ENCODE data around the gene GDI2.
"Not testable (repeated sequence)": the region's sequence is repeated elsewhere in the genome, so short reads cannot be mapped to it uniquely, and the experiment has no call there.

Gene GDI2

DNA sequence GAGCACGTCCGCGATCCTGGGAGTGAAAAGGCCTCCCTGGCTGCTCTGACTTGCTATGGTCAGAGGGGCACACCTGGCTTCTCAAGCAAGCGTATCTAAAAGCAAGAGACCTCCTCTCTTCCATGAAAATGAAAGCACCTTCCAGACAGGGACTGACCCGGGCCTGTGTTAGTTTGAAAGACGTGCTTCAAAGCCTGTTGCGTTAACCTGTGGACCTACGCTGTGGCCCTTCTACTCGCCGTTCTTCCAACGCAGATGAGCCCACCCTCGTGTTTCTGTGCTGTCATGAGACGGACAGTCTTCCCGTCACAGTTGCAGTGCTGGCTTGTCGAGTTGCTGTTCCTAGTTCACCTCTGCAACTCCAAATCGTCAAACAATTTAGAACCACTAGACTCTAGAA lies 15.5 kb upstream of the GDI2 start:
- no peak for DNase-seq

DNA sequence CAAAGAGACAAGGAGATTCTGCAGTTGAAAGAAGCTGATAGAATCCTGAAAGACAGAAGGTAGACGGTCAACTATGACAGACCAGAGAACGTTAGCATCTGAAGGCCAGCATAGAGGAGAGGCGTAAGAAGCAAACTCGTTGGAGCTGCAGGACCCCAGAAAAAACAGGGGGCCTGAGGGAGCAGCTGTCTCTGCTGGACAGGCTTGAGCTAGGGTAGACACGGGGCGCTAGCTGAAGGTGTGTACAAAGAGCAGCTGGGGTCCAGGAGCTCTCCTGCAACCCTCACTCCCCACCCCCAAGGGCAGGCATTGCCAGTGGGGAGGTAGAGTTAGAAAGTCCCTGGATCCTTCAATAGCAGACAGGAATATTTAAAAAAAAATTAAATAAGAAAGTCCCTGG lies 14.6 kb upstream of the GDI2 start:
- DNase-seq, result no peak

DNA sequence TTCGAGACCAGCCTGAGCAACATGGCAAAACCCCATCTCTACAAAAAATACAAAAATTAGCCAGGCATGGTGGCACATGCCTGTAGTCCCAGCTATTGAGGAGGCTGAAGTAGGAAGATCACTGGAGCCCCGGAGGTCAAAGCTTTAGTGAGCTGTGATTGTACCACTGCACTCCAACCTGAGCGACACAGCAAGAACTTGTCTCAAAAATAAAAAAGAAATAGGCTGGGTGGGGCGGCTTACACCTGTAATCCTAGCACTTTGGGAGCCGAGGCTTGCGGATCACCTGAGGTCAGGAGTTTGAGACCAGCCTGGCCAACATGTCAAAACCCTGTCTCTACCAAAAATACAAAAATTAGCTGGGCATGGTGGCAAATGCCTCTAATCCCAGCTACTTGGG lies 13.3 kb upstream of the GDI2 start:
- not testable (repeated sequence) for DNase-seq

DNA sequence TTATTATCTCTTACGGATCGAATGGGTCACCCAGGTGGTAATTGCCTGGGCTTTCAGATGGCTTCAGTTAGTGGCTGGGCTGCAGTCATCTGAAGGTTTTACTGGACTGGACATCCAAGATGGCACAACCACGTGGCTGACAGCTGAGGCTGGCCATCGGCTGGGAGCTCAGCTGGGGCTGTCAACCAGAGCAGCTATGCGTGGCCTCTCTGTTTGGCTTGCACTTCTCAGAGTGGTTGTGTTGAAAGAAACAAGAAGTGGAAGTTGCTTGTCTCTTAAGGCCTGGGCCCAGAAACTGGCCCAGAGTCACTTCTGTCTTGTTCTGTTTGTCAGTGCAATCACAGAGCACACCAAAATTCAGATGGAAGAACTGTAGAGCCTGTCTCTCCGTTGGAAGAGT lies 5.7 kb upstream of the GDI2 start:
- peak in 2 of 51 donors; percentile 2 to 11 for DNase-seq

DNA sequence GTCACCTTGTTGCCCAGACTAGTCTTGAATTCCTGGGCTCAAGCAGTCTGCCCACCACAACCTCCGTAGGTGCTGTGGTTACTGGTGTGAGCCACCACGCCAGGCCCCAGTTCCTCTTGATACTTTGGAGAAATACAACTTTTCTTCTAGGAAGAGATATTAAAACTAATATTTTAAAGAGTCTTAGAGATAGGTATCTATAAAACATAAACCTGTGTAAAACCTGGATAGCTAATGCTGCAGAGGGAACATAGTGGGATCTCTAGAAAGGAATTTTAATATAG lies 4.8 kb upstream of the GDI2 start:
- no peak for DNase-seq

DNA sequence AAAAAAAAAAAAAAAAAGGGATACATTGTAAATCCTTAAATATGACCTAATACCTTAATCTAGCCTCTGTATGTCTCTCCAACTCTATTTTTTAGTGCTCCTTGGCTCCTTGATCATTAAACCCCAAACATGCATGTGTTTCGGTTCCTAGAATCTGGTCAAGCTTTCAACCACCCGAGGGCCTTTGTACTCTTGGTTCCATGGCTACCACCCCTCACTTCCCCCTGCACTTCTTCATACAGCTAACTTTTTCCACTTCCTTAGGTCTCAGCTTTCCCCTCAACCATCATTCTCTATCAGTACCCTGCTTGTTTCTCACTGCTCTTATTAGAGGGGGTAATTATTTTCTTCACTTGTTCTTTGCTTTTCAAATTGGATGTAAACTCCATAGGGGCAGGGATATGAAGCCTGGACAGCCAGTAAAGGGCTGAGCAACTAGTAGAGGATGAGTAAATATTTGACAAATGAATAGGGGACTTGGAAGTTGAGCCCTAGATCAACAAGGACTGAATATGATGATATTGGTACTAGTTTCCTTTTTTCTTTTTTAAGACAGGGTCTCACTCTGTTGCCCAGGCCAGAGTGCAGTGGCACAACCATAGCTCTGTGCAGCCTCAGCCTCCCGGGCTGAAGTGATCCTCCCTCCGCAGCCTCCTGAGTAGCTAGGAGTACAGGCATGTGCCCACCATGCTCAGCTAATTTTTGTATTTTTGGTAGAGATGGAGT lies 4.3 kb upstream of the GDI2 start:
- no peak for DNase-seq

DNA sequence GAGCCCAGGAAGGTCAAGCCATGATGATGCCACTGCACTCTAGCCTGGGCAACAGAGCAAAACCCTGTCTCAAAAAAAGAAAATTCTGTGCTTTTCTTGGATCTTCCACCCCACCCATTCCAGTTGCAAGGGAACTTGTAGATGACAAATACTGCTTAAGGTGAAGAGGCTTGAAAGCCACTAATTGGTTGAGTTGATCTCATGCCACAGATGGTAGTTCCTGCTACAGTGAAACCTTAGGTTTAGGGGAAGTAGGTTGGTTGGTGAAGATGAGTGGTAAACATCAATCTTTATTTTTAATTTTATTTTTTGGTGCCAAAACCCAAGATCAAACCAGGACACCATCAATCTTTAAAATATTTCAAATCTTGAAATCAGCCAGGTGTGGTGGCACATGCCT lies 2.9 kb upstream of the GDI2 start:
- no peak for DNase-seq

DNA sequence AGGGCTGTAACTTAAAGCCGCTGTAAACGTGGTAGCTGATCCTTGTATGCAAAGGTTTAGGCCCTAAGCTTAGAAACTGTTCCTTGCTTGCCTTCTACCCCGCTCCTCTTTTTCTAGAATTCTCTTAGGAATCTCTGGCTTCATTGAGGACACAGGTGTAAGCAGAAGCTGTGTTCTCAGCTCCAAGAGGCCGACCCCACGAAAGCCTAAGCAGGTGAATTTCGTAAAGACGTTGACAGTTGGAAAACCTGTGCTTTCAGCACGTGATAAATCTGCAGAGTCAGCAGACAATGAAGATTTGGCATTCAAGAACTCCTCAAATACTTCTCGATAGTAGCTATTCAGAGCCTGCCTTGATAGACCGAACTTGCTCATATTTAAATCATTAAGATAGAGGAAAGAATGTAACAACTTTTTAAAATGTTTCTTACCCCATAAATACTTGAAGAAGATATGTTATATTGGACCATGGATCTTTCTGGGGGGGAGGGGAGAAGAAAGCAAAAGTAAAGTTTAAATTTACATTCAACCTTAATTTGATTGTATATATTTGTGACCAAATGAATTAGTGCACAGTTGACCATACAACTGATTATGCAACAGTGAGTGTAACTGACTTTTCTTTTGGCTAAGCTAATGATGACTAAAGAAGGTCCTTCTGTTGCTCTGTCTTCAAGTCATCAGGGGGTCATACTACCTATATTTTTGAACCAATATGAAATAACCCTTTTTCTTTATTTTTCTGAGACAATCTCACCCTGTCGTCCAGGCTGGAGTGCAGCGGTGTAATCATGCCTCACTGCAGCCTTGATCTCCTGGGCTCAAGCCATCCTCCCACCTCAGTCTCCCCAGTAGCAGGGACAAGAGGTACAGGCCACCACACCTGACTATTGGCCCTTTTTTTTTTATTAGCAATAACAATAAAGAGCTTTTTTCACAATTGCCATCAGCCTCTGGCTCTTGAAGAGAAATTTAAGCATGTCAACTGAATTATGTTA lies 1.2 kb upstream of the GDI2 start:
- DNase-seq, result no peak

DNA sequence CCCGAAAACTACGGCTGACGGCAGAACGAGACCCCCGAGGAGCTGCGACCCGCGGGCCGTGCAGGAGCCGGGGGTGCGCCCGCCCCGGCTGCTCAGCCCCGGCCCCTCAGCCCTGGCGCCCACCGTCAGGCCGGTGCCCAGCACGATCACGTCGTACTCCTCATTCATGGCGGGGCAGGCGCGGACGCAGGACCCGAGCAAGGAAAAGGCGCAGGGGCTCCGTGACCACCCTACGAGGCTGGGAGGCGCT lies 218 bp downstream of the GDI2 start:
- DNase-seq, result peak in 3 of 51 donors; percentile 49 to 83 (median 70)

DNA sequence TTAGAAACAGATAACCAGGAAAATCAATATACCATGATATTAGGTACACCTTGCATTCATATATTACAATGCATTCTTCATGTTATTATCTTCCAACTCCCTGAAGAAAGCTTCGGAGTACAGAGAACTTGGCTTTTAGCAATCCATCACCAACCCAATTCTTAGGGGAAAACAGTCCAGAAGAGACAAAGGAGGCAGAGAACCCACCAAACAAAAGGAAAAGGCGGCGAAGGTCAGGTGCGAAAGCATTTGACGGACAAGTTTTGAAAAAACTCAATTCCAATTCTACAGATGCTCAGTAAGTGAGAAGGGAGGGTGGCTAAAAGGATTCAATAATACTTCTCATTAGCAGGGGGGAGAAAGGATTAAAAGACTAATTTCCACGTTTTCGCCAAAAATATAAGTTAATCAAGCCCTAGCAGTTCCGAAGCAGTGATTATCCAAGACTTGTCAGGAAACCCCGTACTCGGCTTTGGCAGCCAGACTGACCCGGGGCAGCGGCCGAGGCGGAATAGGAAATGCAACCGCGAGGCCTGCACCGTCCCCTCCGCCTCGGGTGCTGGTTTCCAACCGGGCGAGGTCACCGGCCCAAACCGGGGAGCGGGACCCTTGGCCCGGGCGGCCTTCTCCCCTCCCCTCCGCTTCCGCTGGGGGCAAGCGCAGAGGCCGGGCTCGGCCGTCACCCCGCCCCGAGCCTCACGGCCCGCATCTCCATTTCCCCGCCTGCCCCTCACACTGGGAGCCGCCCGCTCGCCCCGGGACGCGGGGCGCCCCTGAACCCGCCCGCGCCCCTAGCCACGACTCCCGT lies 747 bp downstream of the GDI2 start:
- peak in 37 of 51 donors; percentile 9 to 82 (median 45) for DNase-seq

DNA sequence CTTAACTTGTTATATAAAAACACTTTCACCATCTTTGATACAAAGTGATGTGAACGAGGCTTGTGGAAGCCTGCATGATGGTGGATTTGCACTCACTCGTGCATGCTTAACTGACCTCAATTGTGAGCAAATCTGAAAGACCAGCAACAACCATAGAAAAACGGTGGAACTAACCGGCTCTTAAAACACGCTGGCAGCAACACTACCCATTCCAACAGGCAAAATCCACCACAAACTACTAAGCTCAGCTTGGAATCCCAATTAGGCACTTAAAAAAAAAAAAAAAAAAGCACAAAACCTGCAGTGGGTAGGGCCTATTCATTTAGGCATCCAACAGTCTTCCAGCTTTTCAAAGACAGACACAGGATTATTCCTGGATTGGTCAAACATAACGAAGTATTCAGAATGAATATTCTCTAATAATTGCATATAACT lies 1.8 kb downstream of the GDI2 start:
- peak in 3 of 51 donors; percentile 2 to 31 (median 11) for DNase-seq

DNA sequence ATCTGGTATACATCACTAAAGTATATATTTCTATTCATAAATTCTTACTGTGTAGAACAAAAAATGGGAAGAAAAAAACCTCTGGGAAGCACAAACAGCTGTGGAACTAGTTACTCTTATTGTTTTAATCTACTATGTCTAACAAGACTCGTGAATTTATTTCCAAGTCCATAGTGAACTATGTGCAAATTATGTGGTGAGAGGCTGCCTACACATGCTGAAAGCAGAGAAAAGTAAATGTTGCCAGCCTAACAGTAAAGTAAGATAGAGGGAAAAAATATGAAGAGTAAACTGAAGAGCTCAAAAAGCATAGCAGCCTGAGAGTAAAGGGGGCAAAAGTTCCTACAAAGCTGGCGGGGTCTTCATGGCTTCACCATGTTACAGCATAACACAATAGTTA lies 3.0 kb downstream of the GDI2 start:
- DNase-seq, result no peak

DNA sequence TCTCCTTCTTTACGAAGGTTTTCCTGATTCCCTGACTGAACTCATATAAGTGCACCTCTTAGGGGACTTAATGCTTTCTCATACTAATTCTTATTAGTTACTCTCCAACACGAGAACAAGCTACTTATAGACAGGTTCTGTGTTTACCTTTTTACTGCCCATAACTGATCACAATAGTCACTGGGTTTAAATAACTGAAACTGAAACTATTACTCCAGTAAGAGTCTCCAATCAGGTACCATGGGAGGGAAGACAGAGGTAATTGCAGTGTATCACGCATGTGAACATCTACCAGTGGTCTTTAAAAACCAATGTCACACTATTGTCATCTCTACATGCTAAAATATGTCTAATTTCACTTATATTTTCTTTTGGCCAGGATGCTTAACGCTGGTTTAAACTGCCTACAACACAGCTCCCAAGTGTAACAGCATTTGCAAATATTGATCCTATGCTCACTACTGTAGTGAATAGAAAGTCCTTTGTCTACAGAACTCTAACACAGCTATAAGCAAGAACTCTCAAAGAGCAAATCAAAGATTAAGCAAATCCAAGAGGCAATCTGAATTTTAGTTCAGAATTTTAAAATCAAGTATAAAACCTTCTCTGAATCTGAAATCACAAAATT lies 3.6 kb downstream of the GDI2 start:
- no peak for DNase-seq

DNA sequence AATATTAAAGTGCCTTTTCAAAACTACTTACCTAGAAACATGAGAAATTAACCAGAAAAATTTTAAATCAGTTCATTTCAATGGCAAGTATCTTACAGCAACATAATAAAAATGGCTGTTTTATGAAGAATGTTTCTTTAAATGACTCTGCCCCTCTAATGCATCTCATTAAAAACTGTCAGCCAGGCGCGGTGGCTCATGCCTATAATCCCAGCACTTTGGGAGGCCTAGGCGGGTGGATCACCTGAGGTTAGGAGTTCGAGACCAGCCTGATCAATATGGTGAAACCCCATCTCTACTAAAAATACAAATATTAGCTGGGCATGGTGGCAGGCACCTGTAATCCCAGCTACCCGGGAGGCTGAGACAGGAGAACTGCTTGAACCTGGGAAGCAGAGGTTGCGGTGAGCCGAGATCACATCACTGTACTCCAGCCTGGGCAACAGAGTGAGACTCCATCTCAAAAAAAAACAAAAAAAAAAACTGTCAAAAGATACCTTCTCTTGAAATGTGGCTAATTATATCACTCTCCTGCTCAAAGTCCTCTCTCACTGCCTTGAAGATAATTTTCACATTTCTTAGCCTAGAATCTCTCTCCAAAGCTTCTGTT lies 4.3 kb downstream of the GDI2 start:
- not testable (repeated sequence) for DNase-seq

DNA sequence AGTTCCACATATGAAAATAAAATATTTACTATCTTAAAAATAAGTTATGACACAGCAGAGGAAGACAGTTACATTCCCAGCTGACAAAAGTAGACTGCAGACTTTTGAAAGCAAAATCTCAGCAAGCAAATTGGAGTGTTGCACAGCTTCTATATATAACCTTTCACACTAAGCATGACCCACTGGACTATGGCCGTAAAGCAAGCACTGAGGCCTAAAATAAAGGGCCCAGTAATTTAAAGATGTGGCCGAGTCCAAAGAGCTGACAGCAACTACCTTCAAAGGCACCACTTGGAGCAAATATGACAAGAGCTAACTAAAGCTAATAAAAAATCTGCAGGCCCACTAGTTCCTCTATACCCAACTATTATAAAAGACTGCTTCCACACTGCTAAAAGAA lies 6.5 kb downstream of the GDI2 start:
- DNase-seq, result no peak

DNA sequence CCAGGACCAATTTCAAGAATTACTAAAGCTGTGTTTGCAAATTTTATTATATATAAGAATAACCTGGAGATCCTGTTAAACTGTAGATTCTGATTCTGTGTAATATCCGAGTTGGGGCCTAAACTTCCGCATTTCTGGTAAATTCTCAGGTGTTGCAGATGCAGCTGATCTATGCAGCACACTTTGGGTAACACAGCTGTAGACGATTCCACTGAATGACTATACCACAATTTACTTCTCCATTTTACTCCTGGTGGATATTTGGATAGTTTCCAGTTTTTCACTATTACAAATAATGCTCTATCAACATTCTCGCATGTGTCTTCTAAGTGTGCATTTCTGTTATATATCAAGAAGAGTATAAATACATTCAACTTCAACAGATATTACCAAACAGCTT lies 7.5 kb downstream of the GDI2 start:
- no peak for DNase-seq

DNA sequence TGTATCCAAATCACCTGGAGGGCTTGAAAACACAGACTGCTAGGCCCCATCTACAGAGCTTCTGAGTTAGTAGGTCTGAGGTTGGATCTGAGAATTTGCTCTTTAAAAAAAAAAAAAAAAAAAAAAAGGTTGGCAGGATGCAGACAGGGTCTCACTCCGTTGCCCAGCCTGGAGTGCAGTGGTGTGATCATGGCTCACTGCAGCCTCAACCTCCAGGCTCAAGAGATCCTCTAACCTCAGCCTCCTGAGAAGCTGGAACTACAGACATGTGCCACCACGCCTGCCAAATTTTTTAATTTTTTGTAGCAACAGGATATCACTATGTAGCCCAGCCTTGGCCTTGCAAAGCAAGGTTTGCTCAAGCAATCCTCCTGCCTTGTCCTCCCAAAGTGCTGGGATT lies 8.0 kb downstream of the GDI2 start:
- DNase-seq, result no peak

DNA sequence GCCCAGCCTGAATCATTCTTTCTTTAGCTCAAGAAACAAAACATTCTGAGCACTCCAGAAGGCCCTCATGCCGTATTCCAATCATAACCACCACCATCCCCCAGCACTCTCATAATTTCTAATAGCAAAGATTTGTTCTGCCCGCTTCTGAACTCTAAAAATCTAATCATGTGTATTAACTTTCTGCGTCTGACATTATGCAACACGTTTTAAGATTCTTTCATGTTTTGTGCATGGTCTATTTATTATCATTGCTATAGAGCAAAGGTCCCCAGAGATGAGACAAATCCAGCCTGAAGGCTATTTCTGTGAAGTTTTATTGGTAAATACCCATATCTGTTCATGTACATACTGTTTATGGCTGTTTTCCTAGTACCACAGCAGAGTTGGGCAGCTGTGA lies 8.8 kb downstream of the GDI2 start:
- no peak for DNase-seq

DNA sequence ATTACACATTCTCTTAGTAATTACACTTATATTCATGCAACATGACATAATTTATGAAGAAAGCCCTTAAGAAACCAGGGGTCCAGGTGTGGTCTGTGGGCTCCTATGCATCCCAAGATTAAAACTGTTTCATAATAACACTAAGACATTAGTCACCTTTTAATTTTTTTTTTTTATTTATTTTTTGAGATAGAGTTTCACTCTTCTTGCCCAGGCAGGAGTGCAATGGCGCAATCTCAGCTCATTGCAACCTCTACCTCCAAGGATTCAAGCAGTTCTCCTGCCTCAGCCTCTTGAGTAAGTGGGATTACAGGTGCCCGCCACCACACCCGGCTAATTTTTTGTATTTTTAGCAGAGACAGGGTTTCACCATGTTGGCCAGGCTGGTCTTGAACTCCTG lies 12.5 kb downstream of the GDI2 start:
- DNase-seq, result no peak

DNA sequence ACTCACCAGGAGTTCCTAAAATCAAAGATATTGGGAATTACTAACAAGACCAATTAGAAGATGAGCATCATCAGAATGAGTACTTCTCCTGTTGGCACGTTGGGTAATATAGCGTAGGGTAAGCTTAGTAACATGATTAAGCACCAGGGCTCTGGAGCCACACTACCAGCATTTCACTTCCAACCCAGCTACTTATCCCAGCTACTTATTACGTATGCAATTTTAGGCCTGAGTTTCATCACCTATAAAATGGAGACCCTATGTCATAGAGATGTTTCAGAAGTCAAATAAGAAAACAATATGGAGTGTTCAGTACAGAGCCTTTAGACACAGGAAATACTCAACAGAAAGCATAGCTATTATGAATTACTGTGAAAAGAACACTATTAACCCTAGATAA lies 19.0 kb downstream of the GDI2 start:
- DNase-seq, result no peak

DNA sequence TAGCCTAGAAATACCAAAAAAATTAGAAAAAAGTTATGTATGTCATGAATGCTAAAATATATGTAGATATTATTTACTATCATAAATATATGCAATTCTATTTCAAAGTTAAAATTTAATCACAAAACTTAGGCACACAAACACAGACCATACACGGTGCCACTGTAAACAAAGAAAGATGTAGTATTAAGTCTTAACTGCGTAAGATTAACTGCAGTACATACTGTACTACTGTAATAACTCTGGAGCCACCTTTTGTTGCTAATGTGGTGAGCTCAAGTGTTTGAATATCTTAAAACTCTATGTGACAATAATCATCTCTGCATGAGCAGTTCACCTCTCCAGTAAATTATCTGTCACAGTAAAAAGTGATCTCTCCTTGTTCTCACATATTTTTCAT lies 23.6 kb downstream of the GDI2 start:
- DNase-seq, result no peak

DNA sequence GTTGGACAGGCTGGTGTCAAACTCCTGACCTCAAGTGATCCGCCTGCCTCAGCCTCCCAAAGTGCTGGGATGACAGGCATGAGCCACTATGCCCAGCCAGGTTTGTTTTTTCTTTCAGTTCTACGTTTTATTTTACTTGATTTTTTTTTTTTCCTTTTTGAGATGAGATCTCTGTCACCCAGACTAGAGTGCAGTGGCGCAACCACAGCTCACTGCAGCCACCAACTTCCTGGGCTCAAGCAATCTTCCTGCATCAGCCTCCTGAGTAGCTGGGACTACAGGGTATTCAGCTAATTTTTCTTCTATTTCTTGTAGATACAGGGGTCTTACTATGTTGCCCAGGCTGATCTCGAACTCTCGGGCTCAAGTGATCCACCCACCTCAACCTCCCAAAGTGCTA lies 24.3 kb downstream of the GDI2 start:
- DNase-seq, result no peak

All from hypothalamus (tissue), 51 donors.